Activated gamma-delta T cell (primary cell): ENCODE measurements around the gene CABP7.

Experiments used
- DNase-seq: peaks from one replicate; lab custom pipeline; 2025; lab: John Stamatoyannopoulos, UW

CABP7 gene

GRCh38 chr22:29702000-29702930 lies 17.5 kb upstream of the CABP7 start:
- no peak for DNase-seq

GRCh38 chr22:29702931-29703501 lies 16.8 kb upstream of the CABP7 start:
- DNase-seq, result no peak

- DNase-seq, result no peak
These were observed 16.1 kb upstream of the CABP7 start for GRCh38 chr22:29703569-29704195.

GRCh38 chr22:29704528-29705285 lies 15.1 kb upstream of the CABP7 start:
- DNase-seq, result no peak

- DNase-seq, result no peak
These were observed 14.2 kb upstream of the CABP7 start for GRCh38 chr22:29705651-29706050.

- no peak for DNase-seq
These were observed 13.3 kb upstream of the CABP7 start for GRCh38 chr22:29706486-29706885.

GRCh38 chr22:29707010-29707409 lies 12.8 kb upstream of the CABP7 start:
- no peak for DNase-seq

GRCh38 chr22:29707471-29707870 lies 12.3 kb upstream of the CABP7 start:
- no peak for DNase-seq

GRCh38 chr22:29710193-29710592 lies 9.6 kb upstream of the CABP7 start:
- no peak for DNase-seq

- no peak for DNase-seq
These were observed 8.7 kb upstream of the CABP7 start for GRCh38 chr22:29710922-29711593.

GRCh38 chr22:29712119-29712518 lies 7.7 kb upstream of the CABP7 start:
- DNase-seq, result no peak

GRCh38 chr22:29713156-29713727 lies 6.6 kb upstream of the CABP7 start:
- DNase-seq, result no peak

- DNase-seq, result no peak
These were observed 4.6 kb upstream of the CABP7 start for GRCh38 chr22:29715240-29715639.

GRCh38 chr22:29715705-29716104 lies 4.1 kb upstream of the CABP7 start:
- DNase-seq, result no peak

- DNase-seq, result no peak
These were observed 2.8 kb upstream of the CABP7 start for GRCh38 chr22:29716814-29717545.

GRCh38 chr22:29717789-29718188 lies 2.0 kb upstream of the CABP7 start:
- no peak for DNase-seq

GRCh38 chr22:29718949-29719898 lies 579 bp upstream of the CABP7 start:
- DNase-seq, result no peak

GRCh38 chr22:29720811-29721323 lies 1.1 kb downstream of the CABP7 start:
- no peak for DNase-seq

GRCh38 chr22:29722151-29722550 lies 2.3 kb downstream of the CABP7 start:
- no peak for DNase-seq
